ENCODE results near the gene GOLGA8K.
"Not testable (repeated sequence)": the region's sequence is repeated elsewhere in the genome, so short reads cannot be mapped to it uniquely, and the experiment has no call there.

The GOLGA8K gene

GRCh38 chr15:32403192-32403591 lies at the start of gene GOLGA8K:
GOLGA8K (minus strand) TSS chr15:32403292; CDS start chr15:32403194, 98 bp downstream.
- not testable (repeated sequence) for DNase-seq

GRCh38 chr15:32440445-32440977 lies 37.4 kb upstream of the GOLGA8K start:
- not testable (repeated sequence) for DNase-seq

- DNase-seq: not testable (repeated sequence)
Observed at GRCh38 chr15:32434102-32434963, 31.2 kb upstream of the GOLGA8K start.

GRCh38 chr15:32427635-32428034 lies 24.5 kb upstream of the GOLGA8K start:
- DNase-seq: not testable (repeated sequence)

- not testable (repeated sequence) for DNase-seq
Observed at GRCh38 chr15:32426511-32426910, 23.4 kb upstream of the GOLGA8K start.

GRCh38 chr15:32407903-32408302 lies 4.8 kb upstream of the GOLGA8K start:
- DNase-seq: not testable (repeated sequence)

- DNase-seq: not testable (repeated sequence)
Observed at GRCh38 chr15:32396522-32396921, 6.6 kb downstream of the GOLGA8K start.

- DNase-seq: not testable (repeated sequence)
Observed at GRCh38 chr15:32394745-32395144, 8.3 kb downstream of the GOLGA8K start.

- DNase-seq: not testable (repeated sequence)
Observed at GRCh38 chr15:32388050-32388648, 14.9 kb downstream of the GOLGA8K start.

GRCh38 chr15:32385823-32386495 lies 17.1 kb downstream of the GOLGA8K start:
- DNase-seq: not testable (repeated sequence)

- not testable (repeated sequence) for DNase-seq
Observed at GRCh38 chr15:32374185-32374584, 28.9 kb downstream of the GOLGA8K start.

- DNase-seq: not testable (repeated sequence)
Observed at GRCh38 chr15:32373707-32374106, 29.4 kb downstream of the GOLGA8K start.

GRCh38 chr15:32372075-32372474 lies 31.0 kb downstream of the GOLGA8K start:
- DNase-seq: not testable (repeated sequence)

- not testable (repeated sequence) for DNase-seq
Observed at GRCh38 chr15:32370526-32370925, 32.6 kb downstream of the GOLGA8K start.

- DNase-seq: not testable (repeated sequence)
Observed at GRCh38 chr15:32370064-32370463, 33.0 kb downstream of the GOLGA8K start.

GRCh38 chr15:32366492-32366891 lies 36.6 kb downstream of the GOLGA8K start:
- DNase-seq: not testable (repeated sequence)

GRCh38 chr15:32365955-32366354 lies 37.1 kb downstream of the GOLGA8K start:
- DNase-seq: not testable (repeated sequence)

- DNase-seq: not testable (repeated sequence)
Observed at GRCh38 chr15:32364944-32365343, 38.1 kb downstream of the GOLGA8K start.

- DNase-seq: not testable (repeated sequence)
Observed at GRCh38 chr15:32363449-32363848, 39.6 kb downstream of the GOLGA8K start.

- not testable (repeated sequence) for DNase-seq
Observed at GRCh38 chr15:32361662-32362061, 41.4 kb downstream of the GOLGA8K start.

- not testable (repeated sequence) for DNase-seq
Observed at GRCh38 chr15:32358462-32358861, 44.6 kb downstream of the GOLGA8K start.

GRCh38 chr15:32356909-32357308 lies 46.2 kb downstream of the GOLGA8K start:
- DNase-seq: not testable (repeated sequence)

GRCh38 chr15:32352748-32353147 lies 50.3 kb downstream of the GOLGA8K start:
- DNase-seq: not testable (repeated sequence)
